K562 (cell line): ENCODE data around the gene ADRA2B.
"Not testable (repeated sequence)": the region's sequence is repeated elsewhere in the genome, so short reads cannot be mapped to it uniquely, and the experiment has no call there.

Experiments used
- ATF1 ChIP-seq, 2 experiments: fragments of 450-650 bp in 1 of 2; IDR thresholded peaks; 2 replicates each; pipeline ENCODE4 v1.6.1; 2016; ENCODE audit warnings: missing compliant biosample characterization in 1 of 2, missing genetic modification characterization in 1 of 2
- BHLHE40 ChIP-seq: IDR thresholded peaks from 2 replicates; pipeline ENCODE4 v1.6.1; 2011; ENCODE audit warnings: low read length, improper control_type of control experiment
- CHCHD3 ChIP-seq: fragments of 250-450 bp; sonication (Bioruptor Pico); IDR thresholded peaks from 2 replicates; pipeline ENCODE4 v2.1.2; 2022; ENCODE audit warnings: mild to moderate bottlenecking
- ETS1 ChIP-seq: conservative IDR thresholded peaks from 2 replicates; pipeline ENCODE4 v1.6.1; 2011; ENCODE audit warnings: low read depth, mild to moderate bottlenecking, low read length; ENCODE audit not compliant: control insufficient read depth
- GABPA ChIP-seq: fragments of 200-800 bp; sonication (Bioruptor generic); conservative IDR thresholded peaks from 2 replicates; pipeline ENCODE4 v1.6.1; 2016; ENCODE audit warnings: low read depth, missing genetic modification characterization, missing compliant biosample characterization
- JUND ChIP-seq, 2 experiments: IDR thresholded peaks; 2 replicates in 1 of 2; 3 replicates in 1 of 2; pipeline ENCODE4 v1.6.1; 2011; ENCODE audit warnings: borderline replicate concordance in 2 of 2, low read depth in 2 of 2, low read length in 2 of 2, improper control_type of control experiment in 1 of 2, missing biosample characterization in 1 of 2, missing genetic modification characterization in 1 of 2, missing genetic modification reagents in 1 of 2
- KDM1A ChIP-seq, 2 experiments: fragments of 450-650 bp; IDR thresholded peaks; 2 replicates each; pipeline ENCODE4 v1.6.1; 2016; ENCODE audit warnings: mild to moderate bottlenecking in 2 of 2
- OTX1 ChIP-seq: fragments of 450-650 bp; formaldehyde crosslinking; IDR thresholded peaks from 2 replicates; pipeline ENCODE4 v1.4.0; 2022; ENCODE audit warnings: mild to moderate bottlenecking
- SIX5 ChIP-seq, 2 experiments: IDR thresholded peaks; 2 replicates each; pipeline ENCODE4 v1.6.1; 2011; ENCODE audit warnings: low read length in 2 of 2, borderline replicate concordance in 1 of 2, low read depth in 1 of 2, mild to moderate bottlenecking in 1 of 2, moderate library complexity in 1 of 2; ENCODE audit not compliant: insufficient read depth in 1 of 2
- SRF ChIP-seq, 2 experiments: fragments of 250-450, 450-650 bp in 1 of 2; sonication (Bioruptor Pico) in 1 of 2; sonication (generic) in 1 of 2; formaldehyde crosslinking; IDR thresholded peaks; 2 replicates each; pipeline versions ENCODE4 v1.5.0 to v1.5.1; 2020 to 2022; ENCODE audit warnings: mild to moderate bottlenecking in 1 of 2, missing genetic modification reagents in 1 of 2
- TF ChIP-seq, protein P1 (sequence below): sonication (generic); formaldehyde crosslinking; IDR thresholded peaks from 2 replicates; pipeline ENCODE4 v1.4.0; 2020; ENCODE audit warnings: mild to moderate bottlenecking, missing genetic modification reagents
- TF ChIP-seq, protein P2 (sequence below): fragments of 450-650 bp; formaldehyde crosslinking; IDR thresholded peaks from 2 replicates; pipeline ENCODE4 v1.4.0; 2020; ENCODE audit warnings: mild to moderate bottlenecking, moderate library complexity

DNA sequence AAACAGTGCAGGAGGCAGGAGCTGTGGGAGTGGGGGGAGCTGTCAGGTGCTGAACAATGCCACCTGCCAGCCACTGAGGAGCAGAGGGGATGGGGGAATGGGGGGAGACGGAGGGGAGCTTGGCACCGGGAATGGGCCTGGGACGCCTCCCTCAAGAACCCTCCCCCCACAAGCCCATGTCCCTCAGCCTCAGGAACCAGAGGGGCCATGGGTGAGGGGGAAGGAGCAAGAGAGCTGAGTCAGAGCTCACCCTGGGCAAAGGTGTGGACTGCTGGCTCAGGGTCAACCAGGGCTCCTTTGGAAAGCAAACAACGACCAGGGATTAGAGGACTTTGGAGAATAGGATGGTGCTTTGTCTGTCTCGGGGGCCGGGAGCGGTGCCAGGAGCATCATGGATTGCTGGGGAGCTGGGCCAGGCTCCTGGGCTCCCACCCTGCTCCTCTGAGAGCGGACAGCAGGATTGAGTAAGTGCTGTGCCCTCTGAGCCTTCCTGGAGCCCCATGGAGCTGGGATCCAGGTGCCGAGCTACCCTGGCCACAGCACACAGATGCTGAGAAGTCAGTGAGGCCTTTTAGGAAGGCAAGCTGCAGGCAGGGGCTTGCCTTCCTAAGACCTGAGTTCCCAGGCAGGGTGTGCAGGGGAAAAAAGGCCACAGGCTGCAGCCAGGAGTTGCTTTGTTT, 48.3 kb downstream of the ADRA2B start:
- not testable (repeated sequence) for TF ChIP-seq GABPA (tag); KDM1A (IDR thresholded peaks at IDR 0.05); JUND (IDR thresholded peaks at IDR 0.05; ENCODE audit: borderline replicate concordance, low read depth, low read length); JUND (tag; IDR thresholded peaks at IDR 0.05; ENCODE audit: borderline replicate concordance, low read depth, low read length); BHLHE40; SIX5 (IDR thresholded peaks at IDR 0.05; ENCODE audit: borderline replicate concordance in 1 of 2, insufficient read depth in 1 of 2, low read depth in 1 of 2, low read length in 2 of 2); ATF1 (CRISPR knock-in tag; IDR thresholded peaks at IDR 0.05); ATF1 (tag; IDR thresholded peaks at IDR 0.05); OTX1 (CRISPR knock-in tag); SRF (CRISPR knock-in tag; IDR thresholded peaks at IDR 0.05); ETS1; CHCHD3 (CRISPR knock-in tag)
- TF ChIP-seq, protein P1, sequence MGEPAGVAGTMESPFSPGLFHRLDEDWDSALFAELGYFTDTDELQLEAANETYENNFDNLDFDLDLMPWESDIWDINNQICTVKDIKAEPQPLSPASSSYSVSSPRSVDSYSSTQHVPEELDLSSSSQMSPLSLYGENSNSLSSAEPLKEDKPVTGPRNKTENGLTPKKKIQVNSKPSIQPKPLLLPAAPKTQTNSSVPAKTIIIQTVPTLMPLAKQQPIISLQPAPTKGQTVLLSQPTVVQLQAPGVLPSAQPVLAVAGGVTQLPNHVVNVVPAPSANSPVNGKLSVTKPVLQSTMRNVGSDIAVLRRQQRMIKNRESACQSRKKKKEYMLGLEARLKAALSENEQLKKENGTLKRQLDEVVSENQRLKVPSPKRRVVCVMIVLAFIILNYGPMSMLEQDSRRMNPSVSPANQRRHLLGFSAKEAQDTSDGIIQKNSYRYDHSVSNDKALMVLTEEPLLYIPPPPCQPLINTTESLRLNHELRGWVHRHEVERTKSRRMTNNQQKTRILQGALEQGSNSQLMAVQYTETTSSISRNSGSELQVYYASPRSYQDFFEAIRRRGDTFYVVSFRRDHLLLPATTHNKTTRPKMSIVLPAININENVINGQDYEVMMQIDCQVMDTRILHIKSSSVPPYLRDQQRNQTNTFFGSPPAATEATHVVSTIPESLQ = not testable (repeated sequence)
- TF ChIP-seq, protein P2, sequence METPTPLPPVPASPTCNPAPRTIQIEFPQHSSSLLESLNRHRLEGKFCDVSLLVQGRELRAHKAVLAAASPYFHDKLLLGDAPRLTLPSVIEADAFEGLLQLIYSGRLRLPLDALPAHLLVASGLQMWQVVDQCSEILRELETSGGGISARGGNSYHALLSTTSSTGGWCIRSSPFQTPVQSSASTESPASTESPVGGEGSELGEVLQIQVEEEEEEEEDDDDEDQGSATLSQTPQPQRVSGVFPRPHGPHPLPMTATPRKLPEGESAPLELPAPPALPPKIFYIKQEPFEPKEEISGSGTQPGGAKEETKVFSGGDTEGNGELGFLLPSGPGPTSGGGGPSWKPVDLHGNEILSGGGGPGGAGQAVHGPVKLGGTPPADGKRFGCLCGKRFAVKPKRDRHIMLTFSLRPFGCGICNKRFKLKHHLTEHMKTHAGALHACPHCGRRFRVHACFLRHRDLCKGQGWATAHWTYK (CRISPR knock-in tag) = not testable (repeated sequence)
